ENCODE measurements around the gene RPL11.

GRCh38 chr1:23701310-23701709, 9.7 kb downstream of the RPL11 start:
- no peak for TF ChIP-seq CTCF (conservative IDR thresholded peaks at IDR 0.05)
- no peak for TF ChIP-seq EZH2 (IDR thresholded peaks at IDR 0.05; ENCODE audit: low read depth)
